Adrenal gland (tissue), 12 donors: ENCODE measurements around the gene SYNE2. TPM values are rescaled to one million over a fixed set of nuclear protein-coding genes. Genes with fewer than 3 reads are reported as not detected.

Experiments used
- DNase-seq, 7 donors: peaks; one replicate each; pipeline ENCODE4 v3.0.0-alpha.2; 2019 to 2020
- H3K27ac ChIP-seq, 5 donors: fragments of 200-600 bp; sonication (generic) in 4 of 5; 1 replicate in 3 of 5; 2 replicates in 2 of 5; pipeline versions ENCODE4 v1.5.1 to v1.8.0; 2016 to 2020; ENCODE audit warnings: mild to moderate bottlenecking in 1 of 5
- H3K27me3 ChIP-seq: fragments of 200-600 bp; 2 replicates; pipeline ENCODE4 v1.8.0; 2021
- H3K36me3 ChIP-seq, 2 donors: fragments of 200-600 bp; replicated peaks in 1 of 2; 1 replicate in 1 of 2; 2 replicates in 1 of 2; pipeline versions ENCODE4 v1.5.1 to v1.8.0; 2018 to 2022
- H3K4me1 ChIP-seq, 2 donors: fragments of 200-600 bp; replicated peaks in 1 of 2; 1 replicate in 1 of 2; 2 replicates in 1 of 2; pipeline versions ENCODE4 v1.5.1 to v1.8.0; 2018 to 2021
- H3K4me3 ChIP-seq, 4 donors: fragments of 200-600 bp; sonication (generic) in 3 of 4; one replicate each; pipeline ENCODE4 v1.5.1; 2016 to 2018
- H3K9me3 ChIP-seq, 3 donors: fragments of 200-600 bp; sonication (generic) in 1 of 3; replicated peaks in 1 of 3; 1 replicate in 2 of 3; 2 replicates in 1 of 3; pipeline versions ENCODE4 v1.5.1 to v1.8.0; 2016 to 2021
- CTCF ChIP-seq, 6 experiments: fragments of 450-650 bp in 4 of 6; fragments of 200-600 bp in 2 of 6; sonication (generic) in 1 of 6; IDR thresholded peaks; 1 replicate in 5 of 6; 2 replicates in 1 of 6; pipeline versions ENCODE4 v1.5.1 to v1.8.0; 2016 to 2021; ENCODE audit warnings: antibody characterized with exemption in 6 of 6, mild to moderate bottlenecking in 2 of 6, moderate library complexity in 1 of 6
- POLR2A ChIP-seq, 2 donors: fragments of 450-650 bp; IDR thresholded peaks; one replicate each; pipeline ENCODE4 v1.6.1; 2017; ENCODE audit warnings: antibody characterized with exemption in 2 of 2, mild to moderate bottlenecking in 2 of 2, moderate library complexity in 1 of 2
- WGBS, 4 donors: extraction: QIAGEN DNeasy Blood & Tissue Kit in 2 of 4; methylation state at CpG; one replicate each; pipeline versions ENCODE4 v1.1.5 to v1.1.7; 2013 to 2017; 5-methylcytosine and 5-hydroxymethylcytosine counted together
- intact Hi-C, 2 donors: fragments of 100-400 bp; cut with DNase I; formaldehyde crosslinking; loops; one replicate each; pipeline versions ENCODE4 v1.14.1 to v1.15.0; 2022 to 2023
- polyA plus RNA-seq, 3 donors: library from polyadenylated mRNA; stranded (reverse); fragments of 200-250 nt in 2 of 3; fragments of 350-450 nt in 1 of 3; fragmentation: Illumina TruSeq in 1 of 3; extraction: RNeasy Lipid Tissue Mini Kit (QIAGEN cat#74804) in 1 of 3; gene quantifications; one replicate each; pipeline ENCODE4 v1.2.3, GENCODE V29; 2013 to 2014
- total RNA-seq, 9 donors: library from RNA; depleted of rRNA in 4 of 9; stranded (reverse); fragments of >200 nt in 4 of 9; fragments of 120-200 nt in 1 of 9; fragmentation: NEBNext Ultra II Directional in 1 of 9; extraction: Animal tissue kit (Norgen Biotek cat#: 25700) in 1 of 9; gene quantifications; one replicate each; pipeline versions ENCODE4 v1.1.0 to v1.2.4, GENCODE V29; 2013 to 2023
- donor health status: healthy with polysubstance abuse.
- donor health status: Bipolar disorder and iron deficiency.
- donor health status: DM: yes; HTN: yes; CAD: no.
- donor health status: DM: no; HTN: no; CAD: no.
- donor health status: DM: no; HTN: no; CAD: no.
- donor health status: DM: yes; HTN: yes; CAD: no.

SYNE2 gene
- total and polyA plus RNA-seq, 12 donors: 21.4 to 140 (median 56.1) TPM

DNA sequence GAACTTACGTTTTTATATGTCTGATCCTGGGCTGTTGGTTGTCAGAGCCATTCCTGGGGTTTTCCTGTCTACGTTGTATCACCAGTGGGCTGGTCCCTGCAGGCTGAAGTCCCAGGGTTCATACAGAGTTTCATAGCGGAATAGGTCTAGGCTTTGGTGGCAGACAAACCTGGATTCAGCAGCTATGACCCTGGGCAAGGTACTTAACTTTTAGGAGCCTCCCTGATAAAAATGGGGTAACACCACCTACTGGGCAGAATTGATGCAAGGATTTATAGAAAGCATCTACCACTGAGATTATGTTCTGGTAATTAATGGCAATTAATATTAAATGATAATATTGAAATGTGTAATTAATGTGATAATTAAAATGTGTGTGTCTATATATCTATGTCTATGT is 141.2 kb downstream of the SYNE2 start:
- Histone ChIP-seq H3K4me1 (no peaks in the 10 kb centered on the region), H3K36me3 (no peaks in the 10 kb centered on the region), H3K27ac (no peak overlapping the region), H3K9me3 (no peaks in the 10 kb centered on the region), H3K4me3 (no peak overlapping the region), H3K27me3 (no peaks in the 10 kb centered on the region)
- intact Hi-C loops: no loop called here
- DNase-seq: no peak
- TF ChIP-seq POLR2A (IDR thresholded peaks at IDR 0.05) (no peak), CTCF (IDR thresholded peaks at IDR 0.05) (peak in 2 of 6 experiments; percentile 20 to 21)
- WGBS, 4 donors: 88 to 95% (median 90%) methylated on average over 3 of the region's 3 CpGs

DNA sequence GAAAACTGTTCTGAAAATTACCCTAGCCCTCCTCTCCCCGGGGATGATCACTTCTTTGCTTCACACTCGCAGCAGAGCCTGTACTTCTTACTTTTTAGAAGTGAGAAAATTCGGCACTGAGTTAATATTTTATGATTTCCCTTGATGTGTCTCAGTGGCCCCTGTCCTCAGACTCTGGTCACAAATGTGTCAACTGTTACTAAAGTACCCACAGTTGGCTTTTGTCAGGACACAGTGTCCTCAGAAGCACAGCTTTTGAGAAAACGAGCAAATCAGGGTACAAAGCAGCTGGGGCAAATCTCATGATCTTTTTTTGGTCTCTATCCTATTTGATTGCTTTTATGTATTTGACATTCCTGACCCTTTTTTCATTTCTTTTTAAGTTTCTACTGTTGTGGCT is 142.5 kb downstream of the SYNE2 start:
- intact Hi-C loops: no loop called here
- WGBS, 4 donors: 71 to 84% (median 80%) methylated on average over 4 of the region's 4 CpGs

DNA sequence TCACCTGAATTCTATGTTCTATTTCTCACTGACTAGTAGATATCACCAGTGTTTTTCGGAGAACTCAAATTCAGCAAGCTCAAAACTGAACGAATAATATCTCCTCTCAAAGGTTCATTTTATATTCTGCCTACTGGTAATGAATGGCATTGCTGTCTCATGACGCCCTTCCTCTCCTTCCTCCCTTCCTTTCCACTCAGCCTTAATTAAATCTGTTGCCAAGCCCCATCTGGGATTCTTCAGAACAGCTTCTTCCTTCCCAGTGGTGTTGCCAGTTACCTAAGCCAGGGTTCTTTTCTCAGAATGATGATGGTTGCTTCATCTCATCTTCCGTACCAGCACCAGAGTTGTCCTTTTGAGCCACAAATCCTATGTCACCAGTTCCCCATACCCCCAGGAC is 143.2 kb downstream of the SYNE2 start:
- H3K36me3 ChIP-seq: no peaks in the 10 kb centered on the region
- 82 to 90% (median 85%) methylated on average over 4 of the region's 4 CpGs for WGBS, 4 donors
- DNase-seq: no peak

More for the DNA sequence above, 142.5 kb downstream of the SYNE2 start:
- Histone ChIP-seq H3K27ac (no peak overlapping the region), H3K4me1 (no peaks in the 10 kb centered on the region), H3K4me3 (no peak overlapping the region), H3K9me3 (no peaks in the 10 kb centered on the region), H3K27me3 (no peaks in the 10 kb centered on the region), H3K36me3 (no peaks in the 10 kb centered on the region)
- TF ChIP-seq CTCF (IDR thresholded peaks at IDR 0.05) (no peak), POLR2A (IDR thresholded peaks at IDR 0.05) (no peak)
- no peak for DNase-seq

GRCh38 chr14:63996625-63997220 is 143.9 kb downstream of the SYNE2 start:
- no peaks in the 10 kb centered on the region for H3K4me1 ChIP-seq
- no peak for DNase-seq
- H3K36me3 ChIP-seq: no peaks in the 10 kb centered on the region
- TF ChIP-seq CTCF (IDR thresholded peaks at IDR 0.05): no peak
- no peak for TF ChIP-seq POLR2A (IDR thresholded peaks at IDR 0.05)
- H3K27ac ChIP-seq: no peak overlapping the region
- intact Hi-C loops: no loop called here
- WGBS, 4 donors: 95 to 96% (median 95%) methylated on average over 10 of the region's 10 CpGs
- H3K4me3 ChIP-seq: no peak overlapping the region
- no peaks in the 10 kb centered on the region for H3K27me3 ChIP-seq
- H3K9me3 ChIP-seq: no peaks in the 10 kb centered on the region

More for the DNA sequence above, 143.2 kb downstream of the SYNE2 start:
- intact Hi-C loops: no loop called here
- Histone ChIP-seq H3K4me1 (no peaks in the 10 kb centered on the region), H3K9me3 (no peaks in the 10 kb centered on the region), H3K27me3 (no peaks in the 10 kb centered on the region), H3K27ac (no peak overlapping the region), H3K4me3 (no peak overlapping the region)
- TF ChIP-seq POLR2A (IDR thresholded peaks at IDR 0.05): no peak
- TF ChIP-seq CTCF (IDR thresholded peaks at IDR 0.05): no peak
